ENCODE results near the gene LYZL2.
"Not testable (repeated sequence)": the region's sequence is repeated elsewhere in the genome, so short reads cannot be mapped to it uniquely, and the experiment has no call there.

DNA sequence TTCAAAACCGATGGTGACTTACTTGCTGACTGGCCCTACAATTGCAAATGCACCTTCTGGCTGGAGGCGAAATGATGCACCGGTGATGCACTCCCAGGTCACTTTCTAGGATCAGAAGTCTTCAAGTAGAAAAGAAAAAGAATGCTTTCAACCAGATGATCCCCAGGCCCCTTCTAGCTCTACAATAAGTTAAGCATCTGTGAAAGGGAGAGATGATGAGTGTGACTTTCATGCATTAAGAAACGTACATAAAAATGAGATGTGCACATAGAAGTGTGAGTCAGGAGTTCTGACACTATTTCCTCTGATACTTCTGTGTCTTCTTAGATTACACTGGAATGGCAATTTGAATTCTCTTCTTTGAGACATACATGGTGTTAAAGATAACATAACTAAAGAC, 42.8 kb upstream of the LYZL2 start:
- not testable (repeated sequence) for TF ChIP-seq CTCF (IDR thresholded peaks at IDR 0.05; ENCODE audit: insufficient read depth, low read length); POLR2AphosphoS5 (IDR thresholded peaks at IDR 0.05; ENCODE audit: low read depth); REST (IDR thresholded peaks at IDR 0.05; ENCODE audit: insufficient replicate concordance, low read depth); GABPA (IDR thresholded peaks at IDR 0.05; ENCODE audit: low read depth); SPI1 (IDR thresholded peaks at IDR 0.05; ENCODE audit: borderline replicate concordance, low read depth)

Data from HL-60 (cell line).